ENCODE measurements around the gene TRPC5OS.

DNA sequence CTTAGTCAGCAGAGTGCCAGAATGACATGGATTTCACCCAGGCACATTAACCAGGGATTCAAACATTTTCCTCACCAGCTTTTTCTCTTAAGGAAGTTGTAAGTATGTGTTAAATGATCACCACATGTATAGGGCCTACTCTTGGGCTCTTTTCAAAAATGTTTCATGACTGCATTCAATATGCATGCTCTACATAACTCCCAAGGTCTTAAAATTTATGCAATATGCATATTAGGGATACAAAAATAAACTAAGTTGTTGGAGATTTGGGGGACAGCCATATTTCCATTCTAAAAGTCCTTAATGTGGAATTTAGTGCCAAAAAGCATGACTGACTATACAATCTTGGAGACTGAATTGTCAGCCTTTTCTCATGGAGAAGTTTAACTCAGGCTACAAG lies 25.0 kb upstream of the TRPC5OS start:
- TF ChIP-seq YY1 (IDR thresholded peaks at IDR 0.05) (no peak), GABPA (IDR thresholded peaks at IDR 0.05 in 1 of 2, conservative IDR thresholded peaks at IDR 0.05 in 1 of 2) (no peak), EGR1 (IDR thresholded peaks at IDR 0.05; ENCODE audit: low read depth in 2 of 2) (no peak), JUND (IDR thresholded peaks at IDR 0.05) (no peak), TAF1 (conservative IDR thresholded peaks at IDR 0.05) (no peak)
- TF ChIP-seq, protein P1, sequence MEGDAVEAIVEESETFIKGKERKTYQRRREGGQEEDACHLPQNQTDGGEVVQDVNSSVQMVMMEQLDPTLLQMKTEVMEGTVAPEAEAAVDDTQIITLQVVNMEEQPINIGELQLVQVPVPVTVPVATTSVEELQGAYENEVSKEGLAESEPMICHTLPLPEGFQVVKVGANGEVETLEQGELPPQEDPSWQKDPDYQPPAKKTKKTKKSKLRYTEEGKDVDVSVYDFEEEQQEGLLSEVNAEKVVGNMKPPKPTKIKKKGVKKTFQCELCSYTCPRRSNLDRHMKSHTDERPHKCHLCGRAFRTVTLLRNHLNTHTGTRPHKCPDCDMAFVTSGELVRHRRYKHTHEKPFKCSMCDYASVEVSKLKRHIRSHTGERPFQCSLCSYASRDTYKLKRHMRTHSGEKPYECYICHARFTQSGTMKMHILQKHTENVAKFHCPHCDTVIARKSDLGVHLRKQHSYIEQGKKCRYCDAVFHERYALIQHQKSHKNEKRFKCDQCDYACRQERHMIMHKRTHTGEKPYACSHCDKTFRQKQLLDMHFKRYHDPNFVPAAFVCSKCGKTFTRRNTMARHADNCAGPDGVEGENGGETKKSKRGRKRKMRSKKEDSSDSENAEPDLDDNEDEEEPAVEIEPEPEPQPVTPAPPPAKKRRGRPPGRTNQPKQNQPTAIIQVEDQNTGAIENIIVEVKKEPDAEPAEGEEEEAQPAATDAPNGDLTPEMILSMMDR (IDR thresholded peaks at IDR 0.05; ENCODE audit: low read depth, low read length, missing input control) = no peak
- TF ChIP-seq, protein P2, sequence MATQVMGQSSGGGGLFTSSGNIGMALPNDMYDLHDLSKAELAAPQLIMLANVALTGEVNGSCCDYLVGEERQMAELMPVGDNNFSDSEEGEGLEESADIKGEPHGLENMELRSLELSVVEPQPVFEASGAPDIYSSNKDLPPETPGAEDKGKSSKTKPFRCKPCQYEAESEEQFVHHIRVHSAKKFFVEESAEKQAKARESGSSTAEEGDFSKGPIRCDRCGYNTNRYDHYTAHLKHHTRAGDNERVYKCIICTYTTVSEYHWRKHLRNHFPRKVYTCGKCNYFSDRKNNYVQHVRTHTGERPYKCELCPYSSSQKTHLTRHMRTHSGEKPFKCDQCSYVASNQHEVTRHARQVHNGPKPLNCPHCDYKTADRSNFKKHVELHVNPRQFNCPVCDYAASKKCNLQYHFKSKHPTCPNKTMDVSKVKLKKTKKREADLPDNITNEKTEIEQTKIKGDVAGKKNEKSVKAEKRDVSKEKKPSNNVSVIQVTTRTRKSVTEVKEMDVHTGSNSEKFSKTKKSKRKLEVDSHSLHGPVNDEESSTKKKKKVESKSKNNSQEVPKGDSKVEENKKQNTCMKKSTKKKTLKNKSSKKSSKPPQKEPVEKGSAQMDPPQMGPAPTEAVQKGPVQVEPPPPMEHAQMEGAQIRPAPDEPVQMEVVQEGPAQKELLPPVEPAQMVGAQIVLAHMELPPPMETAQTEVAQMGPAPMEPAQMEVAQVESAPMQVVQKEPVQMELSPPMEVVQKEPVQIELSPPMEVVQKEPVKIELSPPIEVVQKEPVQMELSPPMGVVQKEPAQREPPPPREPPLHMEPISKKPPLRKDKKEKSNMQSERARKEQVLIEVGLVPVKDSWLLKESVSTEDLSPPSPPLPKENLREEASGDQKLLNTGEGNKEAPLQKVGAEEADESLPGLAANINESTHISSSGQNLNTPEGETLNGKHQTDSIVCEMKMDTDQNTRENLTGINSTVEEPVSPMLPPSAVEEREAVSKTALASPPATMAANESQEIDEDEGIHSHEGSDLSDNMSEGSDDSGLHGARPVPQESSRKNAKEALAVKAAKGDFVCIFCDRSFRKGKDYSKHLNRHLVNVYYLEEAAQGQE (IDR thresholded peaks at IDR 0.05) = no peak
- TF ChIP-seq, protein P3, sequence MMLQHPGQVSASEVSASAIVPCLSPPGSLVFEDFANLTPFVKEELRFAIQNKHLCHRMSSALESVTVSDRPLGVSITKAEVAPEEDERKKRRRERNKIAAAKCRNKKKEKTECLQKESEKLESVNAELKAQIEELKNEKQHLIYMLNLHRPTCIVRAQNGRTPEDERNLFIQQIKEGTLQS (IDR thresholded peaks at IDR 0.05) = no peak

Data from liver (tissue), 3 donors.